ENCODE data around the gene BICDL1.

The BICDL1 gene

DNA sequence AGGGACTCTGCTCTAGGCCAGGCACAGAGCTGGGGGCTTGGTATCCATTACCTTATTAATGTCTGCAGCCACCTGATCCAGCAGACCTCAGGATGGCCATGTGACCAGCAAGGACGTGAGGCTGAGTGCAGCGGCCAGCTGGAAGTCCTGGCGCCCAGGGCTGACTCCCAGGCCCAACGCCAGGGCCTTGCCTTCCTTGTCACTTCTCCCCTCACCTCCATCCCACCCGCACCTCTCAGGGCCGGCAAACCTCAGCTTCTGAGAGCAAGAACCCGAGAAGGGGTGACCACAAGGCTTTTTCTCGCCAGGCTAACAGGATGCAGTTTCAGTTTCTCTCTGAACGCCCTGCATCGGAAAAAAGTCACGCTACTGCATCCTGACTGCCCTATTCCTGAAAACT is 112.1 kb downstream of the BICDL1 start:
- DNase-seq (ENCODE audit: low spot score): no peak

DNA sequence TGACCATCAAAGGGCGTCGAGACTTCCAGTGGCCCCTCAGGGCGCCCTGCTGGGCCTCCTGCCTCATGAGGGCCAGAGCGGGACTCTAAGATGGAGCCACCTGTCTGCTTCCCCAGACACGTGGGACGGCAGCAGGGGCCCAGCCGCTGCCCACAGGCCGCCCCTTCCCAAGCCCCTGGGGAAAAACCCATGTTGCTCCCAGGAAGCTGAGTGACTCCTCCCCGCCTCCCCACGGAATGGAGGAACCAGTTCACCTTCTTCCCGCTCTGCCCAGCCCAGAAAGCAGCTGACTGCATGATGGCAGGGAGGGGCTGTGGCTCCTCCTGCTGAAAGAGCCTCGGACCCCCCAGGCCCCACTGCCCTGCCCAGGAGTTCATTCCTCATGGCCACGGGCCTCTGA is 112.6 kb downstream of the BICDL1 start:
- no peak for DNase-seq (ENCODE audit: low spot score)

DNA sequence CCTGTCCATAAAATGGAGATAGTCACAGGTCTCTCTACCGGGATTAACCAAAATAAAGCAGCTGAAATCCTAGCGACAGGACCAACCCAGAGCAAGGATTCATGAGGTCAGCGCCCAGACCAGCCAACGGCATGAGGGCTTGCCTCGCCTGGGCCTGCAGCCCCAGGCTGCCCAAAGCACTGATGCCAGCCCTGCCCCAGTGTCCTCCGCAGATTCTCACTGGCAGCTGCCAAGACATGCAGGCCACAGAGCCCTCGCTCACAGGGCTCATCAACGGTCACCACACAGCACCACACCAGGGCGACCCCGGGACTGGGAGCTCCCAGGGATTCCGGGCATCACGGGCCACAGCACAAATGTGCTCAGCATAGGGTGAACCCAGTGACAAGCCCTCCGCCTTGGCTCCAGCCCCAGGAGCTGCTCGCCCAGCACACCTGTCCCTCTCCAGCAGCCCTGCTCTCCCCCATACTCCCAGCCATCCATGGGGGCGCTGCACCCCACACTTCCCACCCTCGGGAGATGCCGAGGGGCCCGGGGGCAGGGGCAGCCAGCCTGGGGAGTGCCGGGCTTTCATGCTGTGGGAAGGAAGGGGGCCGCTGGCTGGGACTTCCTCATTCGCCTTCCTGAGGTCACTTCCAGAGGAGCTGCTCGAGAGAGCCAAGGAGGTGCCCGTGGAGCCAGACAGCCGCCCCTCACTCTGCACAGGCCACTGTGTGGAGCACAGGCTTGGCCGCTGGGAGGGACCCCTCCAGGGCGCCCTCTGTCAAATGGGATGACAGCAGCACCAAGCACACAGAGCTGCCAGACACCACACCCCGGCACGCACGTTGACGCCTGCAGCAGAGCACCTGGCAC is 113.4 kb downstream of the BICDL1 start:
- no peak for DNase-seq (ENCODE audit: low spot score)

DNA sequence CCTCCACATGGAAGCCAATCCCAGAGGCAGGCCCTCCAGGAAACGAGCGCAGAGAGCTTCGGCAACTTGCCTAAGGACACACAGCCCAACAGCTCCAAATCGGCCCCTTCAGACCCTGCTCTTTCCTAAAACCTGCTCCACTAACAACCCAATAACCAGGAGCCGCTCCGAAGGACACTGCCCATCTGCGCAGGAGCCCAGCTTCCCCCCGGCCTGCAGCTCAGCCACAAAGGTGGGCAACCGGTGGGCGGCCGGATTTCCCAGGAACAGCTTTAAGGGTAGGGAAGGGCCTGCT is 114.0 kb downstream of the BICDL1 start:
- no peak for DNase-seq (ENCODE audit: low spot score)

DNA sequence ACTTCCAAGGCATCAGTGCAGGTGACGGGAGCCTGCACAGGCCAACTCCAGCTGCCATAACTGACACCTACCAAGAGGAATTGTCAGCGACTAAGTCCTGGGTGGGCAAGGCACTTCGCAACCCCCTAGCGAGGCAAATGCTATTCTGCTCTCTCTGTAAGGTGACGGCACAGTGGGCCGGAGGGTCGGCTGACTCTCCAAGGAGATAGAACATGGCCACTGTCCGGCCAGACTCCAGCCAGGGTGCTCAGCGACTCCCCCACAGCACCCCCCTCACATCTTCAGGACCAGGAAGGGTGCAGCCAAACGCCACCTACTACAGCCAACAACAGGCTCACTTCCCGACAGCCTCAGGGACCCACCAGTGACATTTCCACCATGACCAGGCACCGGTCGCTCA is 114.3 kb downstream of the BICDL1 start:
- no peak for DNase-seq (ENCODE audit: low spot score)

DNA sequence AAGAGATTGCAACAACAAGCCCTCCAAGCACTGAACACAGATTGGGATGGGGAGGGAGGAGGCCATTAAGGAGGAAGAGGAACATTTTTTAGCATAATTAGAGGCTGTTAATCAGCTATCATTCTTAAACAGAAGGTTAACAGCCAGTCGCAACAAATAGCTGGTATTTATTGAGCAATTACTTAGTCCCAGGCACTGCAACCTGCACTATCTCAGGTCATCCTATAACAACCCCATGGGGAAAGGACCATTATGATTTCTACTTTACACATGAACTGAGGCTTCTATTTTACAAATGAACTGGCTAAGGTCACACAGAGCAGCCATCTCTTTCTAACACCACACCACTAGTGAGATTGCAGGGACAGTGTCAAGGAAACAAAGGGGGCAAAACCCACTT is 117.1 kb downstream of the BICDL1 start:
- DNase-seq (ENCODE audit: low spot score): no peak

DNA sequence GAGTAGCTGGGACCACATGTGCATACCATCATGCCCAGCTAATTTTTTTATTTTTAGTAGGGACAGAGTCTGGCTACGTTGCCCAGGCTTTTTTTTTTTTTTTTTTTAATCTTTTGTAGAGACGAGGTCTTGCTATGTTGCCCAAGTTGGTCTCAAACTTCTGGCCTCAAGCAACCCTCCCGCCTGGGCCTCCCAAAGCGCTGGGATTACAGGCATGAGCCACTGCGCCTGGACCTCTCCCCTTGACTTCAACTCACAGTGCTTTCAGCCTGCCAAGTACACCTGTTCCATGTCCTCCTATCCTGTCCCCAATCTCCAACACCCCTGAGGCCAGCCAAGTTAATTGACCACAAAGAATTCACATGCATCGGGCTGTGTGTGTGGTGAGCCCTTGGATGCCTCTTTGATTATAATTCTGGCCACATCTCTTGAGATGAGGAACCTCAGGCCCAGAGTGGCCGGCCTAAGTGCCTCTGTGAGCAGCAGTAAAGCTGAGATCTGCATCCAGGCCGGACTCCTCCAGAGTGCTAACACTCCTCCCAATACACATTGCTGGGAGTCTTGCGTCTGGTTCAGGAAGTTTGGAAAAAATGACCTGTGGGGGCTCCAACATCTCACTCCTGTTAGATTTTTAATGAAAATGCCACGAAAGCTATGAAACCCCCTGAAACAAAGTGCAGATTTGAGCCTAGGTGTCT is 120.7 kb downstream of the BICDL1 start:
- no peak for DNase-seq (ENCODE audit: low spot score)

DNA sequence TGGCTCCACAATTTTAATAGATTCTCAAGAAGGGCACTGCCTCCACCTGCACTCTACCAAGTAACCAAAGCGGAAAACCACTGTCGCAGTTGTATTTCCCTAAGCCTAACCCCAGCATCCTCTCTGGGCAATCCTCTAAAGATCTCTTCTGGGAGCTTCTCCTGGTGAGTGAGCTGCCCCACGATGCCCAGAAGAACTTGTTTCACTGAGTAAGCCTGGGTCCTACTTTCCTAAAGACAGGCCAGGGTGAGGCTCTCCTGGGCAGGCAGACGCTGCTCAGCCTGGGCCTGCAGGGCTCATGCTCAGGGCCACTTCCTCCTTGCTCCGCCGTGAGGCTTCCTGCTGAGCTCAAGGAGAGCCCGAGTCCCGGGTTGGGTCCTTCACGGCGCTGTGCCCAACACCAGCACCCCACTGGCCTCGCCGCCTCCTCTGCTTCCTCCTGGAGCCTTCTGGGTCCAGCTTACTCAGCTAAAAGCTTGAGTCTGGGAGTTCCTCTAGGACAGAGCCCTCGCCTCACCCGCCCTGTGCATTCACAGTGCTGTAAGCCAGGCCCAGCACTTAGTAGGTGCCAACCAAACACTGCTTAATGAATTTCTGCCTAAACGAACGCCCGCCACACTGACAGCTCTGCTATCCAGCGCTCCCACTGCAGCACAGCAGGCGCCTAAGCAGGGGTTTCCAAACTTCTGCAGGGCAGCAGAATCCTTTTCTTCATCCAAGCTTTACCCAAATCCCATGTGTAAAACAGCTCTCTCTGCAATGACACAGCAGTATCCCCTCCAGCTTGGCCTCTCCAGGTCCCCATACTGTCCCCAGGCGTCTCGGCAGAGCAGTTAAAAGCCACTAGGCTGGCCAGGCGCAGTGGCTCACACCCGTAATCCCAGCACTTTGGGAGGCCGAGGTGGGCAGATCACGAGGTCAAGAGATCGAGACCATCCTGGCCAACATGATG is 121.8 kb downstream of the BICDL1 start:
- peak; percentile 50 for DNase-seq (ENCODE audit: low spot score)

DNA sequence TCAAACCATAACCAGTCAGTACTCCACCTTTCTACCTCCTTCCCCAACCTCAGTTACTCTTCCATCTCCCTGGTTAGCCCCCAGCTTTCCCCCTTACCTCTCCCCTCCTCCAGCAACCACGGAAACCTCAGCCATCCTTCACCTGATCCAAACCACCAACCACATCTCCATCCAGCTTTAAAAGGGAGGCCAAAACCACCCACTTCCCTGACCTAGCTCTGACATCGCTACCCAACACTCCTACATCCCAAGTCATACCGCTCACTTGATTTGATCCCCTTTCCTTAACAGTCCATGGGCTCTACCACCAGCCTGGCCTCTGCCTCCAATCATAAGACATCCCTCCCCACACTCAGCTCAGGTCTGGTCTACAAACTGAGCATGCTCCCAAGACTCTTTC is 126.0 kb downstream of the BICDL1 start:
- DNase-seq (ENCODE audit: low spot score): no peak

DNA sequence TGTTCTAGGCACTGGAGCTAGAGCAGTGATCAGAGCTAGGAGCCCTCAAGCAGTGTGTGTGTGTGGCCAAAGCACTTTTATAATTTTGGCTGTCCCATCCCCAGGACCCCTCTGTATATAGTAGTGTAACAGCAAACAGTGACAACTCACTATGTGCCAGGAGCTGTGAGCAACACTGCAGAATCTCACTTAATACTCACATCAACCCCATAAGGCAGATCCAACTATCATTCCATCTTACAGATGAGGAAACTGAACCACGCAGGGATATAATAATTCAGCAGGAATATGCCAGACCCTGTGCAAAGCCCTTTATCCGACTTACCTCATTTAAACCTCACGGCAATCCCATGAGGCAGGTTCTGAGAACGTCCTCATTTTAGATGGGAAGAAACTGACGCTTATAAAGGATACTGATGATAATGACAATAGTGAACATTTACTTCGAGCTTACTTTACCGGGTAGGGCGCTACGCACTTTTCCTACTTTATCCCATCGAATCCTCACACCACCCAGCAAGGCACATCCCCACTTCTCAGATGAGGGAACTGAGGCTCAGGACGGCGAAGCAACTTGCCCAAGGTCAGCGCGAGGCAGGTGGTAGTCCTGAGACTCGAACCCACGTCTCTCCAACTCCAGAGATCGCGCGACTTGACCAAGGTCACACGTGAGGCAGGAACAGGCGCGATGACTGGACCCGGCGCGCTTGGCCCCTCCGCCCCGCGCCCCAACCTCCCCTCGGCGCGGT is 126.8 kb downstream of the BICDL1 start:
- DNase-seq (ENCODE audit: low spot score): no peak

DNA sequence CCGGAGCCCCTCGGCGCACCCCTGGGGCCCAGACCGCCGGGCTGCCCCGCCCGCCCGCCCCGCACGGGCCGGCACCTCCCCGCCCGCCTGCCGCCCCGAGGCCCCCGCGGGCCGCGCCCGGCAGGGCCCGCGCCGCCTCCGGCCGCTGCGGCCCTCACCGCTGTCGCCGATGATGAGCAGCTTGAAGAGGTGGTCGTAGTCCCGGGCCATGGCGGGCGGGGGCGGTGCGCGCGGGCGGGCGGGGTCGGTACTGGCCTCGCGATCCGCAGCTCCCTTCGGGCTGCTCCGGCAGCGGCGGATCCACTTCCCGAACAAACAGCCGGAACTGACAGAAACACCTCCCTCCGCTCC is 127.4 kb downstream of the BICDL1 start, which contains the start of gene RAB35:
TSS of gene RAB35 (minus strand) at position 313 of the 351 bp plus-strand sequence. CDS start at position 210, 103 bp downstream.
- no peak for DNase-seq (ENCODE audit: low spot score)

DNA sequence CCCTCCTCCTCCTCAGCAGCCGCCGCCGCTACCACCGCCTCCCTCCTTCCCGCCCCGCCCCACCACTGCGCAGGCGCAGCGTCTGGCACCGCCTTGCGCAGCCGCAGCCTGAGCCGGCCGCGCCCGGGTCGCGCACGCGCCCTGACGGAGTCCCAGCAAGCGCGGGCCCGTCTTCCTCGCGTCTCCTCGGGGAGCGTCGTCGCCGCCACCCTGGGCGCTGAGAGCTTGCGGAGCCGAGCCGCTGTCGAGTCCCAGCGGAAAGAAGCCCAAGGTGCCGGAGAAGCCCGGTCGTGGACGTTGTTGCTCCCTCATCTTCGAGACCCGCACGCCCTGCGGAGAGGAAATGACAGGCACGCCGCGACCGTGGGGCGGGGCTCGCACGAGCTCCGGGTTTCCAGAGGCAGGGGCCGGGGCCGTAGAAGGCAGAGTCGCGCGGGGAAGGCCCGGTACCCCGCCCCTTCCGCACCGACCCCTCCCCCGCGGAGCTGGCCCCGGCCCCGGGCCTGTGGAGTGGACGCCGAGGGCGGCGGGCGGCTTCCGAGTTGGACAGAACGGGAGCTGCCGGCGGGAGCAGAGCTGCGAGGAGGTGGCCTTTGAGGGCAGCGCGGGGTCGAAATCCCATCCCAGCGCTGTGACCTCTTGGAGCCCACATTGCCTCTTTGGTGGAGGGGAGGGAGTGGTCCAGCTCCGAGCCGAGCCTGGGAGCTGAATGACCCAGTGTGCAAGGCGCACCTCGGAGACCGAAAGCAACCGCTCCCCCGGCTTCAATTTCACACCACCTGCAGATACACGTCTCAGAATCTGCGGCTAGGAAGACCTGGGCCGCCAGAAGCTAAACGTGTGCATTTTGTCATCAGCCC is 128.0 kb downstream of the BICDL1 start:
- peak; percentile 96 for DNase-seq (ENCODE audit: low spot score)

DNA sequence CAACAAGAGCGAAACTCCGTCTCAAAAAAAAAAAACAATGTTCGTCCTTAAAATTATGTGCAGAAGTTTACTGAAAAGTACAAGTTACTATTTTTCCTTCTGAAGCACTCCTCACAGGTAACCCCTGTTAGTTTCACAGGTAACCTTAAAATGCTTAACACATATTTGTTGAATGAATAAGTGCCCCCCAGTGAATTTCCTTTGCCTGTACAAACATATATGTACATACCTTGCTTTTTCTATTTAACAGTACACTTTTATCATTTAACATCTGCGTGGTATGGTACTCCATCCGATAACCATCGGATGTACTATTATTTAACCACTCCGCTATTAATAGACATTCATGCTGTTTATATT is 128.9 kb downstream of the BICDL1 start:
- DNase-seq (ENCODE audit: low spot score): no peak

DNA sequence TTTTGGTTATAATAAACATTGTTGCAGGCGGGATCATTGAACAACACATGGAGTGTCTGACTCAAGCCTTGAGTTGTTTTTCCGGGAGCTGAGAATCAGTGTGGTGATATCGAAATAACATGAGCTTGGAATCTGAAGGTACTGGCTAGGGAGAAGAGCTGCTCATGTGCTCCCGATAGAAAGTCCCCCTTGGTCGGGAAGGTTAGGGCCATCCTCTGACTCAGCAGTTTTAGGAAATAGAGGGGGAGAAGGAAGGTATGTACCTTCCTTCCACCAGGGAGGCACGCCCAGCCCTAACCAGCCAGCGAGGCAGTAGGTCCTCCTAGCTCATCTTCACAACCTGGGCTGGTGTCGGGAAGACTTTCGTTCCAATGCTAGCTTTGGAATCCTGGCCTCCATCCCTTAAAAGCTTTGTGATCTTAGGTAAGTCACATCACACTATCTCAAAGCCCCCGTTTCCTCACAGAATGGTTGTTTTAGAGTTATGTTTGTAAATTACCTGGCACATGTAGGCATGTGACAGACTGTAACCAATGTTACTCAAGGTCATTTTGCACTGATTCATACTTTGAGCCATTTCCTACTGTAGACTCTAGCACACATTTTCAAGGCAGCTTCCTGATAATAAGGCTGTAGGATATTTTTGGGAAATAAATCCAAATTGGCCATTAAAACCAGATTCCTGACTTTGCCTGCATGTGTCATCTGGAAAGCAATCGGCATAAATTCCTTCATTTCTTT is 129.5 kb downstream of the BICDL1 start:
- DNase-seq (ENCODE audit: low spot score): no peak

DNA sequence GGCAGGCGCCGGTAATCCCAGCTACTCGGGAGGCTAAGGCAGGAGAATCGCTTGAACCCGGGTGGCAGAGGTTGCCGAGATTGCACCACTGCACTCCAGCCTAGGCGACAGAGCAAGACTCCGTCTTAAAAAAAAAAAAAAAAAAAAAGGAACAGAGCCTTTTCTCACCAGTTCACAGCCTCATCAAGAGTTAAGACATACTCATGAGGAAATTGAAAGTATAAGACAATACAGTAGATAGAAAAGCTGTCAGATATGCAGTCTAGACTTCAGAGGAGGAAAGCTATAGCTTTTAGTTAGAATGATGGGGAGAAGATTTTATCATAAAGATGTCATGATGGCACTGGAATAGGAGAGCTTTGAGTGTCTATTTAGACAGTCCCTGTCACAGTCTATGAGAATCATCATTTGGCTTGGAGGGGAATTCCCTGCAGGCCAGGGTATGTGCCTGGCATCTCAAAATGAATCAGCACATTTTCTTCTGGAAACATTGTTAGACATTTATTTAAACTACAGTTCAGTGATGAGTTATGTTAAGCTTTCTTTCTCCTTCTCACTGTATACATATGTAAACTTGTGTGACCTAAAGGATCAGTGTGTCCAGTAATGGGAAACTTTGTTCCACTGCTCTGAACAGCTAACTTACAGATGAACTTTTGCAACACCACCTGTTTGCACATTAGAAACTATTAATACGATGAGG is 130.4 kb downstream of the BICDL1 start:
- peak; percentile 41 for DNase-seq (ENCODE audit: low spot score)

DNA sequence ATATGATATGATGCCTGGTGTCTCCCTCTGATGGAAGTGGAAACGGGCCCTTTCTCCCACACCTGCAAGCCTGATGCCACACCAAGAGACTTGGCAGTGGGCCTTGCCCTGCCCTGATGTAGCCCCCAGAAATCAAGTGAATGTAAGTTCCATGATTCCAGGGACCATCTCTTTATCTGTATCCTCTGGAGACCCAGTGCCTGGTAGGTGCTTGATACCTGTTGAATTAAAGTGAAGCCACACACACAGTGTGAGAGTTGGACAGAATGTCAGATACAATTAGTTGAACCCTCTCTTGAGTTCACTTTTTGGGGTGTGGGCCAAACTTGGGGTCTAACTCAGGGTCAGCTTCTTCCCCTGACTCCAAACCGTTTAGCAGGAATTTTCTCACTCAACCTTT is 132.3 kb downstream of the BICDL1 start:
- DNase-seq (ENCODE audit: low spot score): no peak

DNA sequence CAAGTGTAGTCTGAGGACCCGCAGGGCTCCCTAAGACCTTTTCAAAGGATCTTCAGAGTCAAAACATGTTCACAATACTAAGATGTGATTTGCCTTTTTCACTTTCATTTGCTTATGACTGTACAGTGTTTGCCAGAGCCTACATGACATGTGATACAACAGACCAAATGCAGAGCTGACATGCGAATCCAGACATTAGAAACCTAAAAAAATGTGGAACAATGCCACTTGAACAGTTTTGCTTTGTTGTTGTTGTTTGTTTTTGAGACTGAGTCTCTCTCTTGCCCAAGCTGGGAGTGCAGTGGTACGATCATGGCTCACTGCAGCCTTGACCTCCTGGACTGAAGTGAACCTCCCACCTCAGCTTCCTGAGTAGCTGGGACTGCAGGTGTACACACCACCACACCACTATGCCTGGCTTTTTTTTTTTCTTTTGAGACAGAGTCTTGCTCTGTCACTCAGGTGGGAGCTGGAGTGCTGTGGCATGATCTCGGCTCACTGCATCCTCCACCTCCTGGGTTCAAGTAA is 132.8 kb downstream of the BICDL1 start:
- DNase-seq (ENCODE audit: low spot score): peak; percentile 25

DNA sequence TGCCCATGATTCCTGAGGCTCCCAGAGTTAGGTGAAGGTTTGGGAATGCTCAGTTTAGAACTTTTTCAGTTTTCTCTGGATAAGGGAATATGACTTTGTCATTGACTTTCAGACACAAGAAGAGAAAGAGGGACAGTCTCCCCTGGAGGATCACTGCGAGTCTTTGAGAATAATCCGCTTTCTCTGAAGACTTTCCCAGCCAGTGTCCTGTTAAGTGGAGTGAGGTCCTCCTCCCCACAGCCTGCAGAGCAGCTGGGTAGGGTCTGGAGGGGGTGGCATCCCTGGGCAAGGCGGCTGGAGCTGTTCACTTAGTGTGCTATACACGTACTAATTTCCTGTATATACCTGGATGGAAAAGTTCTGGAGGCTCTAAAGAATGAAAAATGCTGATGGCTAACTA is 136.0 kb downstream of the BICDL1 start:
- DNase-seq (ENCODE audit: low spot score): no peak

Measured in CD4-positive, alpha-beta T cell treated with Interleukin-15 for 4 hours (primary cell).